Naive thymus-derived CD4-positive, alpha-beta T cell (primary cell): ENCODE measurements around the gene NOVA1. TPM values are rescaled to one million over a fixed set of nuclear protein-coding genes. Genes with fewer than 3 reads are reported as not detected.

ENCODE experiments used
- ATAC-seq: fragments of 150-1000 bp; cut with Tn5 transposase; 2 replicates; pipeline ENCODE4 v1.10.0; 2021; ENCODE audit warnings: mild to moderate bottlenecking, moderate library complexity
- CTCF ChIA-PET: fragments of 350-600 bp; sonication (Branson Sonifier 250); formaldehyde crosslinking; loops from one replicate; lab custom pipeline; 2021; ENCODE audit warnings: antibody characterized with exemption; lab: Charles Lee
- POLR2A ChIA-PET: fragments of 350-600 bp; sonication (Branson Sonifier 250); formaldehyde crosslinking; loops from one replicate; lab custom pipeline; 2021; ENCODE audit warnings: antibody characterized with exemption, inconsistent platforms; lab: Charles Lee
- DNase-seq, 9 donors: peaks; one replicate each; pipeline versions ENCODE4 v3.0.0 to v3.0.0-alpha.2; 2020 to 2022; ENCODE audit warnings: mixed read lengths in 1 of 9
- H3K27ac ChIP-seq: one replicate; pipeline ENCODE4 v1.7.0; 2013; ENCODE audit warnings: mild to moderate bottlenecking, low read depth, low read length, moderate library complexity
- H3K27me3 ChIP-seq, 2 donors: one replicate each; pipeline ENCODE4 v1.7.0; 2013; ENCODE audit warnings: low read length in 2 of 2, mild to moderate bottlenecking in 2 of 2, moderate library complexity in 2 of 2; ENCODE audit not compliant: control insufficient read depth in 2 of 2, insufficient read depth in 2 of 2
- H3K36me3 ChIP-seq, 3 experiments: 1 replicate in 2 of 3; 2 replicates in 1 of 3; pipeline ENCODE4 v1.7.0; 2013; ENCODE audit warnings: low read length in 3 of 3, mild to moderate bottlenecking in 3 of 3, moderate library complexity in 1 of 3; ENCODE audit not compliant: insufficient read depth in 3 of 3, control insufficient read depth in 2 of 3
- H3K4me1 ChIP-seq, 2 donors: one replicate each; pipeline ENCODE4 v1.7.0; 2013; ENCODE audit warnings: low read length in 2 of 2, mild to moderate bottlenecking in 2 of 2, moderate library complexity in 1 of 2; ENCODE audit not compliant: control insufficient read depth in 2 of 2, insufficient read depth in 2 of 2
- H3K4me3 ChIP-seq: 2 replicates; pipeline ENCODE4 v1.7.0; 2013; ENCODE audit warnings: mild to moderate bottlenecking, low read length
- H3K9me3 ChIP-seq, 3 experiments: 1 replicate in 2 of 3; 2 replicates in 1 of 3; pipeline ENCODE4 v1.7.0; 2013; ENCODE audit warnings: low read length in 3 of 3; ENCODE audit not compliant: control insufficient read depth in 2 of 3
- H3K27ac Mint-ChIP-seq, 9 donors: one replicate each; pipeline ENCODE4 v1.8.0; 2020 to 2022; ENCODE audit warnings: mixed read lengths in 9 of 9, mild to moderate bottlenecking in 8 of 9, moderate library complexity in 5 of 9, inconsistent platforms in 2 of 9
- H3K27me3 Mint-ChIP-seq, 5 donors: one replicate each; pipeline ENCODE4 v1.8.0; 2021 to 2022; ENCODE audit warnings: mixed read lengths in 5 of 5, mild to moderate bottlenecking in 1 of 5
- H3K36me3 Mint-ChIP-seq, 5 donors: one replicate each; pipeline ENCODE4 v1.8.0; 2020 to 2022; ENCODE audit warnings: mixed read lengths in 5 of 5, mild to moderate bottlenecking in 3 of 5, inconsistent platforms in 1 of 5
- H3K4me1 Mint-ChIP-seq, 7 donors: one replicate each; pipeline ENCODE4 v1.8.0; 2020 to 2022; ENCODE audit warnings: mixed read lengths in 7 of 7, mild to moderate bottlenecking in 3 of 7, inconsistent platforms in 1 of 7
- H3K4me3 Mint-ChIP-seq, 10 donors: one replicate each; pipeline ENCODE4 v1.8.0; 2020 to 2022; ENCODE audit warnings: mild to moderate bottlenecking in 10 of 10, mixed read lengths in 10 of 10, moderate library complexity in 6 of 10, inconsistent platforms in 2 of 10
- H3K9me3 Mint-ChIP-seq, 11 donors: one replicate each; pipeline ENCODE4 v1.8.0; 2020 to 2022; ENCODE audit warnings: mixed read lengths in 11 of 11, mild to moderate bottlenecking in 4 of 11, inconsistent platforms in 1 of 11, moderate library complexity in 1 of 11
- intact Hi-C, 2 donors: fragments of 100-400 bp; cut with micrococcal nuclease; formaldehyde crosslinking; loops; one replicate each; pipeline ENCODE4 v1.15.1; 2023
- polyA plus RNA-seq, 2 donors: library from polyadenylated mRNA; unstranded; fragments of 300-500 nt; fragmentation: Illumina TruSeq; gene quantifications; one replicate each; pipeline ENCODE4 v1.2.3, GENCODE V29; 2021
- total RNA-seq, 6 experiments: library from RNA in 5 of 6; stranded (reverse) in 5 of 6; gene quantifications; 1 replicate in 5 of 6; 2 replicates in 1 of 6; pipeline ENCODE4 v1.2.3 and lab custom pipeline; 2021 to 2026

The NOVA1 gene
- total and polyA plus RNA-seq, 7 experiments from 2014 or later = 0.24 to 0.37 TPM; not detected in 5

- H3K4me3 Mint-ChIP-seq = no peak overlapping the region
- no peak for ATAC-seq
Measured at GRCh38 chr14:26594756-26595545, 2.9 kb downstream of the NOVA1 start.

GRCh38 chr14:26594148-26594547 is 3.7 kb downstream of the NOVA1 start:
- Histone ChIP-seq H3K4me3 (no peak overlapping the region), H3K36me3 (no peaks in the 10 kb centered on the region), H3K9me3 (no peaks in the 10 kb centered on the region), H3K27me3 (peaks cover 0 to 4% of the 10 kb centered on the region in 2 donors), H3K4me1 (no peaks in the 10 kb centered on the region), H3K27ac (no peak overlapping the region)
- Mint-ChIP-seq H3K4me1 (peaks cover 0 to 6% (median 4%) of the 10 kb centered on the region in 7 donors), H3K9me3 (peaks cover 0 to 19% (median 4%) of the 10 kb centered on the region in 11 donors), H3K4me3 (no peak overlapping the region), H3K27me3 (peaks cover 22 to 36% (median 32%) of the 10 kb centered on the region in 5 donors), H3K36me3 (no peaks in the 10 kb centered on the region), H3K27ac (no peak overlapping the region)
- intact Hi-C loops = no loop called here
- DNase-seq (no peak), ATAC-seq (no peak)
- ChIA-PET CTCF (no interaction called here), POLR2A (no interaction called here)

More at GRCh38 chr14:26594756-26595545, 2.9 kb downstream of the NOVA1 start:
- Histone ChIP-seq H3K4me3 (no peak overlapping the region), H3K4me1 (no peaks in the 10 kb centered on the region), H3K27me3 (peaks cover 0 to 4% of the 10 kb centered on the region in 2 donors), H3K36me3 (no peaks in the 10 kb centered on the region), H3K9me3 (no peaks in the 10 kb centered on the region), H3K27ac (no peak overlapping the region)
- H3K36me3 Mint-ChIP-seq = peaks cover 0 to 1% (median 0%) of the 10 kb centered on the region in 5 donors
- DNase-seq = no peak
- peaks cover 28 to 44% (median 40%) of the 10 kb centered on the region in 5 donors for H3K27me3 Mint-ChIP-seq
- intact Hi-C loops = no loop called here
- peaks cover 0 to 27% (median 11%) of the 10 kb centered on the region in 11 donors for H3K9me3 Mint-ChIP-seq
- H3K27ac Mint-ChIP-seq = no peak overlapping the region
- ChIA-PET POLR2A (no interaction called here), CTCF (no interaction called here)
- peaks cover 0 to 6% (median 4%) of the 10 kb centered on the region in 7 donors for H3K4me1 Mint-ChIP-seq

GRCh38 chr14:26593357-26593756 is 4.5 kb downstream of the NOVA1 start:
- no peak for DNase-seq
- no peaks in the 10 kb centered on the region for H3K4me1 ChIP-seq
- CTCF ChIA-PET = no interaction called here
- Mint-ChIP-seq H3K4me3 (no peak overlapping the region), H3K27ac (no peak overlapping the region), H3K36me3 (no peaks in the 10 kb centered on the region), H3K4me1 (peaks cover 0 to 6% (median 4%) of the 10 kb centered on the region in 7 donors), H3K9me3 (peaks cover 0 to 16% (median 3%) of the 10 kb centered on the region in 11 donors), H3K27me3 (peaks cover 15 to 28% (median 24%) of the 10 kb centered on the region in 5 donors)
- H3K4me3 ChIP-seq = no peak overlapping the region
- H3K9me3 ChIP-seq = no peaks in the 10 kb centered on the region
- H3K36me3 ChIP-seq = no peaks in the 10 kb centered on the region
- POLR2A ChIA-PET = no interaction called here
- intact Hi-C loops = no loop called here
- no peak overlapping the region for H3K27ac ChIP-seq
- ATAC-seq = no peak
- no peaks in the 10 kb centered on the region for H3K27me3 ChIP-seq

GRCh38 chr14:26589925-26590324 is 7.9 kb downstream of the NOVA1 start:
- Histone ChIP-seq H3K4me1 (no peaks in the 10 kb centered on the region), H3K27me3 (no peaks in the 10 kb centered on the region), H3K4me3 (no peak overlapping the region), H3K27ac (no peak overlapping the region), H3K36me3 (no peaks in the 10 kb centered on the region), H3K9me3 (no peaks in the 10 kb centered on the region)
- POLR2A ChIA-PET = no interaction called here
- H3K4me3 Mint-ChIP-seq = no peak overlapping the region
- CTCF ChIA-PET = no interaction called here
- no peak overlapping the region for H3K27ac Mint-ChIP-seq
- H3K4me1 Mint-ChIP-seq = no peaks in the 10 kb centered on the region
- DNase-seq (no peak), ATAC-seq (no peak)
- no peaks in the 10 kb centered on the region for H3K36me3 Mint-ChIP-seq
- intact Hi-C loops = no loop called here
- peaks cover 0 to 7% (median 0%) of the 10 kb centered on the region in 5 donors for H3K27me3 Mint-ChIP-seq
- H3K9me3 Mint-ChIP-seq = peaks cover 0 to 6% (median 0%) of the 10 kb centered on the region in 11 donors

GRCh38 chr14:26577711-26578110 is 20.1 kb downstream of the NOVA1 start:
- Mint-ChIP-seq H3K27me3 (no peaks in the 10 kb centered on the region), H3K9me3 (peaks cover 0 to 29% (median 5%) of the 10 kb centered on the region in 11 donors), H3K27ac (no peak overlapping the region), H3K4me3 (no peak overlapping the region), H3K4me1 (peaks cover 0 to 2% (median 0%) of the 10 kb centered on the region in 7 donors), H3K36me3 (no peaks in the 10 kb centered on the region)
- intact Hi-C loops = no loop called here
- H3K4me1 ChIP-seq = no peaks in the 10 kb centered on the region
- CTCF ChIA-PET = no interaction called here
- H3K36me3 ChIP-seq = no peaks in the 10 kb centered on the region
- no peaks in the 10 kb centered on the region for H3K27me3 ChIP-seq
- POLR2A ChIA-PET = no interaction called here
- H3K4me3 ChIP-seq = no peak overlapping the region
- ATAC-seq = no peak
- DNase-seq = no peak
- no peak overlapping the region for H3K27ac ChIP-seq
- H3K9me3 ChIP-seq = peaks cover 0 to 3% (median 0%) of the 10 kb centered on the region in 3 experiments

GRCh38 chr14:26554069-26554772 is 43.6 kb downstream of the NOVA1 start:
- H3K27ac ChIP-seq = no peak overlapping the region
- H3K36me3 ChIP-seq = no peaks in the 10 kb centered on the region
- H3K9me3 ChIP-seq = no peaks in the 10 kb centered on the region
- no peak for ATAC-seq
- no peak for DNase-seq
- Mint-ChIP-seq H3K27ac (no peak overlapping the region), H3K9me3 (peaks cover 3 to 14% (median 5%) of the 10 kb centered on the region in 11 donors), H3K4me1 (no peaks in the 10 kb centered on the region), H3K27me3 (no peaks in the 10 kb centered on the region), H3K36me3 (no peaks in the 10 kb centered on the region), H3K4me3 (no peak overlapping the region)
- intact Hi-C loops = no loop called here
- H3K4me3 ChIP-seq = no peak overlapping the region
- H3K27me3 ChIP-seq = no peaks in the 10 kb centered on the region
- no peaks in the 10 kb centered on the region for H3K4me1 ChIP-seq
- ChIA-PET POLR2A (no interaction called here), CTCF (no interaction called here)
